T-helper 1 cell treated with Interleukin-12 subunit alpha and Interleukin-12 subunit beta and Interleukin-4 antibody, amounts not matched to agents 30 μg/mL and 1 μg/mL, for 36 hours (primary cell): ENCODE results near the gene PATE3.

Source experiments
- H3K27ac Mint-ChIP-seq: one replicate; pipeline ENCODE4 v1.8.0; 2021; ENCODE audit warnings: mild to moderate bottlenecking, mixed read lengths
- H3K27me3 Mint-ChIP-seq: one replicate; pipeline ENCODE4 v1.8.0; 2021; ENCODE audit warnings: low read depth, mixed read lengths
- H3K36me3 Mint-ChIP-seq: one replicate; pipeline ENCODE4 v1.8.0; 2021; ENCODE audit warnings: low read depth, mixed read lengths
- H3K4me1 Mint-ChIP-seq: one replicate; pipeline ENCODE4 v1.8.0; 2021; ENCODE audit warnings: low read depth, mixed read lengths
- H3K4me3 Mint-ChIP-seq: one replicate; pipeline ENCODE4 v1.8.0; 2021; ENCODE audit warnings: mild to moderate bottlenecking, moderate library complexity, mixed read lengths
- H3K9me3 Mint-ChIP-seq: one replicate; pipeline ENCODE4 v1.8.0; 2021; ENCODE audit warnings: mixed read lengths

The PATE3 gene, protein sequence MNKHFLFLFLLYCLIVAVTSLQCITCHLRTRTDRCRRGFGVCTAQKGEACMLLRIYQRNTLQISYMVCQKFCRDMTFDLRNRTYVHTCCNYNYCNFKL

DNA sequence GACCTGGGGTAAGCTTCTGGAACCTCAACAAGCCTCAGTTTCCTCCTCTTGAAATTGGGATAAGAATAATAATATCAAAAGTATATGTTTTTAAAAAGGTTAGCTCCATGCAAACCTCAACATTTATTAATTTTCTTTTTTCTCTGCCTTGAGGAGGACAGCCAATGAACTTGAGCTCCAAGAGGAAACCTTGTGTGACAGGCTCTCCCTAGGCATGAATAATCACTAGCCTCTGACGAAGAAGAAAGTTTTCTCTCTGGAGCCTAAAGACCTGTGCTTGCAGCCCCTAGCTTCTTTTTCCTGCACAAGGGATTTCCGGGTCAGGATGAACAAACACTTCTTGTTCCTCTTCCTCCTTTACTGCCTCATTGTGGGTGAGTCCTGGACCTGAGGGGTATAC, at the start of gene PATE3:
Gene PATE3 (plus strand): TSS at position 301 of the 400 bp plus-strand sequence. CDS start 25 bp downstream, at position 326.
- no peaks in the 10 kb centered on the region for H3K36me3 Mint-ChIP-seq
- H3K9me3 Mint-ChIP-seq: no peaks in the 10 kb centered on the region
- peaks cover 4% of the 10 kb centered on the region for H3K27me3 Mint-ChIP-seq
- H3K4me1 Mint-ChIP-seq: no peaks in the 10 kb centered on the region
- no peak within 1 kb of the TSS for H3K27ac Mint-ChIP-seq
- no peak within 1 kb of the TSS for H3K4me3 Mint-ChIP-seq

DNA sequence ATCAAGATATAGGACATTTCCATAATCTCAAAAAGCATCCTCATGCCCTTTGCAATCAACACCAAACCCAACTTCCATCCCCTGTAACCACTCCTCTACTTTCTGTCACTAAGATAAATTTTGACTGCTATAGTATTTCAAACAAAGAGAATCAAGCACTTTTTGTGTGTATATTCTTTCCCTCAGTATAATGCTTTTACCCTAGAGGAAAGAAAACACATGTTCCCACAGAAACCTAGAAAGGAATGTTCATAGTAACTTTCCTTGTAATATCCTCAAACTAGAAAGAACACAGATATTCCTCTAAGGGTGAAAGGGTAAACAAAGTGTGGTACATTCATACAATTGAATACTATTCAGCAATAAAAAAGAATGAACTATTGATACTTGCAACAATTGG, 47.3 kb upstream of the PATE3 start:
- Mint-ChIP-seq H3K9me3 (no peaks in the 10 kb centered on the region), H3K4me1 (no peaks in the 10 kb centered on the region), H3K4me3 (no peak overlapping the region), H3K36me3 (no peaks in the 10 kb centered on the region), H3K27ac (no peak overlapping the region), H3K27me3 (peaks cover 17% of the 10 kb centered on the region)

DNA sequence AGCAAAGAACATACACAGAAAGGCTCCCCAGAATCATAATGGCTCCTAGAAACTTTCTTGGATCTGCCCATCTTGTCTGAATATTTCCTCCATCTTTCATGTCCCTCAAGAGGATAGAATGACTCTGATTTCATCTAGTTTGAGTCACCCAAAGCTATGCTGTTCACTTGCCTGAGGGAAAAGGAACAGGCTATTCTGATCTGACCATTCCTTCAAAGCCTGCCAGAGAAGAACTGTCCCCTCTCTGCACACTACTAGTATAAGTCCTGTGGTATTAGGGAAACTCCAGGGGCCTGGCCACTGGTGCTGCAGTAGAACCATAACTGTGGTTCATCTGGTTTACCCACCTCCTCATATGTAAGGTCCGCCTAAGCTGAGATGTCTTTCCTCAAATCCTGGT, 44.2 kb upstream of the PATE3 start:
- H3K27me3 Mint-ChIP-seq: peaks cover 4% of the 10 kb centered on the region
- H3K27ac Mint-ChIP-seq: no peak overlapping the region
- H3K4me3 Mint-ChIP-seq: no peak overlapping the region

DNA sequence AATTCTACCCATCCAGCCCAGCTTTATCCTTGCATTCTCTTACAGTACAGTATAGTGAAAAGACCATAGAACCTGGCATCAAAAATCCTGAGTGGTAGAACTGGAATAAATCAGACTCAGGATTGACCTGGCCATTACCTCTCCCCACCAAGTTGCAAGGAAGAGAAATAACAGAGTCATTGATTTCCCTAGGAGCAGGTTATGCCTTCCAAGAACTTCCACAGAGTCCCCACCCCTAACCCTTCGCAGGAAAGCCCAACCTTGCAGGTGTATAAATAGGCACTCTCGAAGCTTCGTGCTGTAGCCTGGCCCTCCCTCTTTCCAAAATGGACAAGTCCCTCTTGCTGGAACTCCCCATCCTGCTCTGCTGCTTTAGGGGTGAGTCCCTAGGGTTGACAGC, 41.9 kb upstream of the PATE3 start, which contains the start of gene PATE1:
Gene PATE1 (plus strand): TSS at position 301 of the 400 bp plus-strand sequence. CDS start 26 bp downstream, at position 327.
- H3K27ac Mint-ChIP-seq: no peak within 1 kb of the TSS
- H3K4me3 Mint-ChIP-seq: no peak within 1 kb of the TSS
- H3K36me3 Mint-ChIP-seq: no peaks in the 10 kb centered on the region
- no peaks in the 10 kb centered on the region for H3K4me1 Mint-ChIP-seq
- peaks cover 4% of the 10 kb centered on the region for H3K27me3 Mint-ChIP-seq
- no peaks in the 10 kb centered on the region for H3K9me3 Mint-ChIP-seq

More for the DNA sequence above, 44.2 kb upstream of the PATE3 start:
- Mint-ChIP-seq H3K36me3 (no peaks in the 10 kb centered on the region), H3K4me1 (no peaks in the 10 kb centered on the region), H3K9me3 (no peaks in the 10 kb centered on the region)

DNA sequence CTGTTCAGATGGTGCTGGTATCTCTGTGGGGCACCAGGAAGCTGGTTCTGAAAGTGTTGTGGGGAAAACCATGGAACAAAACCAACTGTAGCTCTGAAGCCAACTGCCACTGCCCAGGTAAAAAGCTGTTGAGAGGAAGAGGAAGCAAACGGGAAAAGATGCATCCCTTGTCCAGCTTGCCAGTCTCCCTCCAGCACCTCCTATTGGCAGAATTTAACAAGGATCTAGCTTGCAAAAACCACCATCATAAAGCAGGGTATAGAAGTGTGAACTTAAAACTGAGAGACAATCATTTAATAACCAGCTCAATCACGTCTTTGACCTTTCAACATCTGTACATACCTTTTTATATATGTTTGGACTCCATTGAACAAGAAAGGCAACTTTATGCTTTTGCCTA, 37.3 kb upstream of the PATE3 start:
- H3K27ac Mint-ChIP-seq: no peak overlapping the region
- no peaks in the 10 kb centered on the region for H3K4me1 Mint-ChIP-seq
- peaks cover 3% of the 10 kb centered on the region for H3K27me3 Mint-ChIP-seq
- H3K36me3 Mint-ChIP-seq: no peaks in the 10 kb centered on the region
- no peak overlapping the region for H3K4me3 Mint-ChIP-seq
- H3K9me3 Mint-ChIP-seq: no peaks in the 10 kb centered on the region

DNA sequence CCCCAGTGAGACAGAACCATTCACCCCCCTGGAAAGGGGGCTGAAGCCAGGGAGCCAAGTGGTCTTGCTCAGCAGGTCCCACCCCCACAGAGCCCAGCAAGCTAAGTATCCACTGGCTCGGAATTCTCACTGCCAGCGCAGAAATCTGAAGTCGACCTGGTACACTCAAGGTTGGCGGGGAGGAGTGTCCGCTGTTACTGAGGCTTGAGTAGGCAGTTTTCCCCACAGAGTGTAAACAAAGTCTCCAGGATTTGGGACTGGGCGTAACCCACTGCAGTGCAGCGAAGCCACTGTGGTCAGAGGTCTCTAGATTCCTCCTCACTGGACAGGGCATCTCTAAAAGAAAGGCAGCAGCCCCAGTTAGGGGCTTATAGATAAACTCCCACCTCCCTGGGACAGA, 31.9 kb upstream of the PATE3 start:
- peaks cover 22% of the 10 kb centered on the region for H3K27me3 Mint-ChIP-seq
- H3K4me1 Mint-ChIP-seq: no peaks in the 10 kb centered on the region
- H3K27ac Mint-ChIP-seq: no peak overlapping the region
- no peaks in the 10 kb centered on the region for H3K9me3 Mint-ChIP-seq
- no peak overlapping the region for H3K4me3 Mint-ChIP-seq
- H3K36me3 Mint-ChIP-seq: no peaks in the 10 kb centered on the region

DNA sequence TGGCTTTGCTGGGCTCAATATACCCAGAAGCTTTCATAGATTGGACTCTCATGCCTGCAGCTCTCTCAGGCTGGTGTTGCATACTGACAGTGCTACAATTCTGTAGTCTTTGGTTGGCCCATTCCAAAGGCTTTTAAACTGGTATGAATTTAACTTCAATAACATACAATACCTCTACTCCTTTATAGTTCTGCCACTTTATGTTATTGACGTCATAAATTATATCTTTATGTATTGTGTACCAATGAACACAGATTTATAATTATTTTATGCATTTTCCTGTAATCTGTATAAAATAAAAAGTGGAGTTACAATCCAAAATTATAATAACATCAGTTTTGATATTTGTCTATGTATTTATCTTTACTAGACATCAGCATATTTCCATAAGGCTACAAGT, 25.5 kb upstream of the PATE3 start:
- H3K4me1 Mint-ChIP-seq: no peaks in the 10 kb centered on the region
- H3K4me3 Mint-ChIP-seq: no peak overlapping the region
- peaks cover 30% of the 10 kb centered on the region for H3K27me3 Mint-ChIP-seq
- no peaks in the 10 kb centered on the region for H3K9me3 Mint-ChIP-seq
- no peak overlapping the region for H3K27ac Mint-ChIP-seq
- H3K36me3 Mint-ChIP-seq: no peaks in the 10 kb centered on the region

DNA sequence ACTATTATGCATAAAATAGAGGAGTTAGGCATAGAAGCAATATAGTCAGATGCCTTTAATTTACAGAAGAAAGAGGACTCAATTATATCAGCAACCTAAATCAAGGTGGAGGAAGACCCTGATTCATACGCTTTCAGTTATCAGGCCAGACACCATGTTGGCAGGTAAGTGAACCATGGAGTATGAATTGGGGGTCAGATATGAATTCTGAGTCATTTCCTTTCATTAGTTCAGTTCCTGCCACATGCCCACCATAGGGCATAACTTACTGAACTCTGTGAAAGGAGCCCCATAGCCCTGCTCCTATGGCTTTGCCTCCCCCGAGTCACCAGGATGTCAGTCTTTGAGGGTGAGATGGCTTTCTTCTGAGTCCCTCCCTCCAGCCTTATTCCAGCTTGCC, 24.4 kb upstream of the PATE3 start:
- Mint-ChIP-seq H3K27me3 (peaks cover 22% of the 10 kb centered on the region), H3K27ac (no peak overlapping the region), H3K4me1 (no peaks in the 10 kb centered on the region), H3K9me3 (no peaks in the 10 kb centered on the region), H3K4me3 (no peak overlapping the region), H3K36me3 (no peaks in the 10 kb centered on the region)

DNA sequence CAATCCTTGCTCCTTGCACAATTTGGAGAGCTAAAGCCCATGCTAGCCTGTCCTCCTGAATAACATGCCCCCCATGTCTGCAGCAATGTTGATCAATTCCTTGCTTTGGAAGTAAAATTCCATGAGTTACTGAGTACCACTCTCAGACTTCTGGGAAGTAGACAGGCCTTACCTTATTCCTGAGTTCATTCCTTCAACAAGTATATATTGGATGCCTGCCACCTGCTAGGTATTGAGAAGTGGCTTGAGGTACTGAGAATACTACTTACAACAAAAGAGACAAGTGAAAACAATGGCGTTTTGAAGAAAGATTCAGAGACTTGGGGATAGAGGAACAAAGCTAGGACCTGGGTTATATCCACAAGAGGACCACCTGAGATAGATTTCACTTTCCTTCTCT, 21.7 kb upstream of the PATE3 start:
- Mint-ChIP-seq H3K27me3 (peaks cover 16% of the 10 kb centered on the region), H3K9me3 (no peaks in the 10 kb centered on the region), H3K4me3 (no peak overlapping the region), H3K27ac (no peak overlapping the region), H3K4me1 (no peaks in the 10 kb centered on the region), H3K36me3 (no peaks in the 10 kb centered on the region)

DNA sequence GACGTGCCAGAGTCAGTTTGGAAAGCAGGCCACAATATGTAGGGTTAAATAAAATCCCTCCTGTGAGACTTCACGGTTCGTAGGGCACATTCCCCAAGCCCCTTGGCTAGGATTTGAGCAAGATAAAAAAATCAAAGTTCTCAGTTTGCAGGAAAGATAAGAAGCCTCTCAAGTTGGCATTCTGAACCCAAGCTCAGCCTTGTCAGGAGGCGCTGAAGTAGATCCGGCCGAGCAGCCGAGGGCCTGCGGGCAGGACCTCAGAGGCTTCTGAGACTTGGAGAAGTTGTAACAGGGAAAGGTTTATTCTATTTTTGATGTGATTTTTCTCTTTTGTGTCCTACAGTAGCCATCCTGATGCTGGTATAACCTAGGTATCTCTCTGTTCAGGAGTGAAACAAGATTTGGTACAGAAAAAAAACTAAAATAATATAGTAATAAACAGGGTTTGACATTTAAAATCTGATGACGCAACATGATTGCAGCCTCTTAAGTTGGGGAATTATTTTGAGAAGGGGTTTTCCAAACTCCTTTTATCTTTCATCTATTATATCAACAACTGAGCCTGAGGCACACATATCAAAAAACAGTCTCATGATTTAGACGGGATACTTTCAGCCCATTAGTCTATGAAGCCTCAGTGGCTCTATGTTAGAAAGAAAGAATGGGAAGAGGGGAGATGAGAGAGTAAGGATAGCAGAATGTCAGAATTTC, 19.4 kb upstream of the PATE3 start:
- Mint-ChIP-seq H3K4me1 (no peaks in the 10 kb centered on the region), H3K36me3 (no peaks in the 10 kb centered on the region), H3K27me3 (peaks cover 16% of the 10 kb centered on the region), H3K4me3 (no peak overlapping the region), H3K9me3 (no peaks in the 10 kb centered on the region), H3K27ac (no peak overlapping the region)

DNA sequence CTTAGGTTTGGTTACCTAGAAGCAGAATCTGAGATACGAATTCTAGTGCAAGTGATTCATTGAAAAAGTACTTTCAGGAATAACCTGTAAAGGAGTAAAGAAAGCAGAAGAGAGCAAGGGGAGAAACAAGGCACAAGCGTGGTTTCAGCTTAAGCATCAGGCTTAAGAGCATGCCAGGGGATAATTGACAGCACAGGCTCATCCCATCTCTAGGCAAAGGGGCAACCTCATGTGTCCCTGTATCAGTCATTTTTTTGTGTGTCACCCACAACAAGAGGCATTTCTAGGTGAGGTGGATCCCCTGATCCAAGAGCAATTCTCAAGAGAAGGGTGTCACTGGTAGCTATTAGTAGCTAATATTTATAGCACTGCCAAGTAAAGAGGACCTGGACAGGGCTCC, 17.3 kb upstream of the PATE3 start:
- Mint-ChIP-seq H3K9me3 (no peaks in the 10 kb centered on the region), H3K27me3 (peaks cover 11% of the 10 kb centered on the region), H3K27ac (no peak overlapping the region), H3K4me1 (no peaks in the 10 kb centered on the region), H3K36me3 (no peaks in the 10 kb centered on the region), H3K4me3 (no peak overlapping the region)

DNA sequence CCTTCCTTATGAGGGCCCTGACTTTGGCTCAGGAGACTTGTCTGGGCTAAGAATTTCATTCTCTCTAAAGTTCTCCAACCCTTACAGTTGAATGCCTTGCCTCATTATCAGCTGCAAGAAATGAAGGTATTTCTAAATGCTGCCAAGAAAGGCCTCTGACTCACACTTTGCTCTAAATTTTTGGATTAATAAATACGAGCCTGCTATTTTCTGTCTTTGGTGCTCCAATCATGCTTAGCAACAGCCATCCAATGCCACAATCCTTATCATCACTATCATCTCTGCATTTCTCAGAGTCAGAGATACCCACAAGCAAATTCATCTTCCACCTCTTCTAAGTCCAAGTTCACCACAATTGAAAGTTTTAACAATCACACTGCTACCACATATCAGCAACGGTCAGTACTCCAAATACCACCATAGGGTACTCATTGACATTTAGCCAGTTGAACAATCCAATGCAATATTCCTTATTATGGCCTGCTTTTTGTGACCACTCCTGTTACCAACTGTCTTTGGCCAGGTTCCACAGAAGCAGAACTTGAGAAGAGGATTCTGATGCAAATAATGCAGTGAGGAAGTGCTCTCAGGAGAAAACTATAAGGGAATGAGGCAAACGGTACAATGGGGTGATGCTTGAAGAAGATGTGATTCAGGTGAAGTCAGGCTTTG, 15.0 kb upstream of the PATE3 start:
- Mint-ChIP-seq H3K4me3 (no peak overlapping the region), H3K27ac (no peak overlapping the region), H3K9me3 (no peaks in the 10 kb centered on the region), H3K36me3 (no peaks in the 10 kb centered on the region), H3K4me1 (no peaks in the 10 kb centered on the region), H3K27me3 (peaks cover 5% of the 10 kb centered on the region)

DNA sequence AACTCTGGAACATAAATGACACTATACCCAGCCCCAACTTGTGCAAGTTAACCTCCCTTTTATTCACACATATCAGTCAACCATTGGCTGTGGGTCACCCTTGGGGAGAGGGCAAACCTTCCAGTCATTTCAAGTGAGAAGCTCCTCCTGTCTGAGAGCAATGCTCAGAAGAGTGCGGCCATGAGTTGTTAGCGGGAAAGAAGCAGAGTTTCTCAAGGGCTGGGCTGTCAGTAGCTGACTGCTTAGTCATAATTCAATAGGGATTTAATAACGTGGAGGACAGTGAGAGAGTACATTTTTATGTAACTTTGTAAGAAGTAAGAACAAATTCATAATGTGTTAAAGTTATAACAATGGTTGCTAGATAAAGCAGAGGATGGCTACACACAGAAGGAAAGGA, 14.4 kb upstream of the PATE3 start:
- Mint-ChIP-seq H3K27ac (no peak overlapping the region), H3K36me3 (no peaks in the 10 kb centered on the region), H3K4me1 (no peaks in the 10 kb centered on the region), H3K27me3 (peaks cover 5% of the 10 kb centered on the region), H3K9me3 (no peaks in the 10 kb centered on the region), H3K4me3 (no peak overlapping the region)

DNA sequence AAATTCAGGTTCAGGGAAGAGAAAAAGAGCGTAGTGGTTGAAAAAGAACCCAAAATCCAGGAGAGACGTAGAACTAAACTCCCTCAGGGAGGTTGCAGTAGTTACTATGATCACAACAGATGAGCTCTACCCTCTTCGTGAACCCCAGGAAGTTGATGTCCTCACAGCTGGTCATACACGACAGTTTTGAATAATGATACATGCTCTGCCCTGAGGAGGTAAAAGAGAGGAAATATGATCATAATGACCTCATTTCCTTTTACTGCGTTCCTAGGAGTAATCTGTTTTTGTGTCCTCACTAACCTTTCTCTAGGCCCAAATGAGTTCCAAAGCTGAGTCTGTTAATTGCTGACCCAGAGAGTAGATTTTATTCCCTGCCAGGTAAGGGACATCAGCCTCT, 10.6 kb upstream of the PATE3 start:
- no peaks in the 10 kb centered on the region for H3K9me3 Mint-ChIP-seq
- H3K4me1 Mint-ChIP-seq: no peaks in the 10 kb centered on the region
- no peak overlapping the region for H3K4me3 Mint-ChIP-seq
- no peak overlapping the region for H3K27ac Mint-ChIP-seq
- peaks cover 4% of the 10 kb centered on the region for H3K27me3 Mint-ChIP-seq
- no peaks in the 10 kb centered on the region for H3K36me3 Mint-ChIP-seq

DNA sequence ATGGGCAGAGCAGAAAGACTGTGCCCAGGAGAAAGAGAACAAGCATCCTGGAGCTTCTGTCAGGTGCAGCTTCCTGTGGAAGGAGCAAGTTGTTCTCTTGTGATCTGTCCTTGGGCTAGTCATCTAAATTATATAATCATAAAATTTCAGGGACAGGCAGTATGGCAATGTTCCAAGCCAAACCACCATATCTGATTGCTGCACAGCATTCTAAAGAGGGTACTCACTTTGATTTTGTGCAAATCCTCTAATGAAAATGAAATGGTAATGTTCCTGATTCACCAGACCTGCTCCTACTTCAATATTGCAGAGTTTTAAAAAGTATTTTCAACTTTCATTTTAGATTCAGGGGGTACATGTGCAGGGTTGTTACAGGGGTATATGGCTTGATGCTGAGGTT, 9.2 kb upstream of the PATE3 start, which contains the start of gene PATE2:
Gene PATE2 (minus strand): TSS at position 101 of the 400 bp plus-strand sequence. CDS start 55 bp downstream, at position 46.
- no peaks in the 10 kb centered on the region for H3K9me3 Mint-ChIP-seq
- H3K36me3 Mint-ChIP-seq: no peaks in the 10 kb centered on the region
- peaks cover 4% of the 10 kb centered on the region for H3K27me3 Mint-ChIP-seq
- no peak within 1 kb of the TSS for H3K27ac Mint-ChIP-seq
- H3K4me3 Mint-ChIP-seq: no peak within 1 kb of the TSS
- no peaks in the 10 kb centered on the region for H3K4me1 Mint-ChIP-seq
